ENCODE results near the gene KCNK5.

GRCh38 chr6:39247667-39248194 is 18.5 kb upstream of the KCNK5 start:
- TF ChIP-seq, protein P1, sequence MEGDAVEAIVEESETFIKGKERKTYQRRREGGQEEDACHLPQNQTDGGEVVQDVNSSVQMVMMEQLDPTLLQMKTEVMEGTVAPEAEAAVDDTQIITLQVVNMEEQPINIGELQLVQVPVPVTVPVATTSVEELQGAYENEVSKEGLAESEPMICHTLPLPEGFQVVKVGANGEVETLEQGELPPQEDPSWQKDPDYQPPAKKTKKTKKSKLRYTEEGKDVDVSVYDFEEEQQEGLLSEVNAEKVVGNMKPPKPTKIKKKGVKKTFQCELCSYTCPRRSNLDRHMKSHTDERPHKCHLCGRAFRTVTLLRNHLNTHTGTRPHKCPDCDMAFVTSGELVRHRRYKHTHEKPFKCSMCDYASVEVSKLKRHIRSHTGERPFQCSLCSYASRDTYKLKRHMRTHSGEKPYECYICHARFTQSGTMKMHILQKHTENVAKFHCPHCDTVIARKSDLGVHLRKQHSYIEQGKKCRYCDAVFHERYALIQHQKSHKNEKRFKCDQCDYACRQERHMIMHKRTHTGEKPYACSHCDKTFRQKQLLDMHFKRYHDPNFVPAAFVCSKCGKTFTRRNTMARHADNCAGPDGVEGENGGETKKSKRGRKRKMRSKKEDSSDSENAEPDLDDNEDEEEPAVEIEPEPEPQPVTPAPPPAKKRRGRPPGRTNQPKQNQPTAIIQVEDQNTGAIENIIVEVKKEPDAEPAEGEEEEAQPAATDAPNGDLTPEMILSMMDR (IDR thresholded peaks at IDR 0.05), result no peak
- TF ChIP-seq POLR2A (IDR thresholded peaks at IDR 0.05), result no peak
